Neuronal stem cell (in vitro differentiated cells): Measurements from ENCODE around the gene KDM4C. TPM values are rescaled to one million over a fixed set of nuclear protein-coding genes. Genes with fewer than 3 reads are reported as not detected.

Source experiments
- small RNA-seq: library from polyadenylated mRNA; stranded (forward); fragments of <200 nt; extraction: miRNeasy Mini kit (QIAGEN cat#:217004); gene quantifications from one replicate; pipeline ENCODE3, GENCODE V24; 2013; ENCODE audit not compliant: insufficient read depth

Gene KDM4C

Small RNAs within 50 kb of the gene (small RNA-seq; reads per million reads assigned to genes)
- not detected for gene SNRPEP2
